COLO829 (cell line): Measurements from ENCODE around the gene NXPH4.

Source experiments
- DNase-seq: peaks from one replicate; pipeline ENCODE4 v3.0.0; 2012; ENCODE audit warnings: low spot score

The NXPH4 gene

DNA sequence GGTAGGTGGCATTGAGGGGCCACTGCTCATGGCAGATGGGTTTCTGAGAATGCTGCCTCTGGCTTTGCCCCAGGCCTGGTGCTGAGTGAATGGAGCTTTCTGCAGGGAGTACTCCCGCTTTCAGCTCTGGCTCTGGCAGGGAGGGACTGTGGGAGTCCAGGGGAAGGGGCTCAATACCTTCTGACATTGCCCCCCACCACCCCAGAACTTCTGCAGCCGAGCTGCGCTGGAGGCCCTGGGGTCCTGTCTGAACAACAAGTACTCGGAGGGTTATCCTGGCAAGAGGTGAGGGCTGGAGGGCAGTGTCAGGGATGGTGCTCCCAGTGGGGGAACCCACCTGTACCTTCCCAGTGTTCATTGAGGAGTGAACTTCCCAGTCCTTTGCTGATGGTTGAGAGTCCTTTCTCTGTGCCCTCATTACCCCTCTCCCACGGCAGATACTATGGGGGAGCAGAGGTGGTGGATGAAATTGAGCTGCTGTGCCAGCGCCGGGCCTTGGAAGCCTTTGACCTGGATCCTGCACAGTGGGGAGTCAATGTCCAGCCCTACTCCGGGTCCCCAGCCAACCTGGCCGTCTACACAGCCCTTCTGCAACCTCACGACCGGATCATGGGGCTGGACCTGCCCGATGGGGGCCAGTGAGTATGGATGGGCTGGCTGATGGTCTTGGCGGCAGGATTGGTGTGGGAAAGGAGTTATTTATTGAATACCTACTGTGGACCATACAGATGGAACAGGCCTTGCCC, 14.9 kb downstream of the NXPH4 start:
- no peak for DNase-seq

DNA sequence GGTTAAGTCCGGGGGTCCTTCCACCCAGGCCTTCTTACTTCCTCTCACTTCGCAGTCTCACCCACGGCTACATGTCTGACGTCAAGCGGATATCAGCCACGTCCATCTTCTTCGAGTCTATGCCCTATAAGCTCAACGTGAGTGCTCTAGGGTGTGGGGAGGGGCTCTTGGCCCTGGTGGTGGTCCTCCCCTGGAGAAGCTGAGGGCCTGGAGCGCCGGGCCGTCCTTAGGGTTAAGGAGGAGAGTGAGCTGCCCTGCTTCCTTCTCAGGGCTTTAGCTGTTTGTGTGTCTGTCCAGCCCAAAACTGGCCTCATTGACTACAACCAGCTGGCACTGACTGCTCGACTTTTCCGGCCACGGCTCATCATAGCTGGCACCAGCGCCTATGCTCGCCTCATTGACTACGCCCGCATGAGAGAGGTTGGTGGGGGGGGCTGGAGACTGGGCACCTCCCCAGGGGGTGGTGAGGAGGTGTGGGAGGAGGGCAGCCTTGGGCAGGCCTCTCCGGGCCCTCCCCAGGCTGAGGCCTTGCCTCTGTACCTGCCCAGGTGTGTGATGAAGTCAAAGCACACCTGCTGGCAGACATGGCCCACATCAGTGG, 15.7 kb downstream of the NXPH4 start:
- DNase-seq: no peak

DNA sequence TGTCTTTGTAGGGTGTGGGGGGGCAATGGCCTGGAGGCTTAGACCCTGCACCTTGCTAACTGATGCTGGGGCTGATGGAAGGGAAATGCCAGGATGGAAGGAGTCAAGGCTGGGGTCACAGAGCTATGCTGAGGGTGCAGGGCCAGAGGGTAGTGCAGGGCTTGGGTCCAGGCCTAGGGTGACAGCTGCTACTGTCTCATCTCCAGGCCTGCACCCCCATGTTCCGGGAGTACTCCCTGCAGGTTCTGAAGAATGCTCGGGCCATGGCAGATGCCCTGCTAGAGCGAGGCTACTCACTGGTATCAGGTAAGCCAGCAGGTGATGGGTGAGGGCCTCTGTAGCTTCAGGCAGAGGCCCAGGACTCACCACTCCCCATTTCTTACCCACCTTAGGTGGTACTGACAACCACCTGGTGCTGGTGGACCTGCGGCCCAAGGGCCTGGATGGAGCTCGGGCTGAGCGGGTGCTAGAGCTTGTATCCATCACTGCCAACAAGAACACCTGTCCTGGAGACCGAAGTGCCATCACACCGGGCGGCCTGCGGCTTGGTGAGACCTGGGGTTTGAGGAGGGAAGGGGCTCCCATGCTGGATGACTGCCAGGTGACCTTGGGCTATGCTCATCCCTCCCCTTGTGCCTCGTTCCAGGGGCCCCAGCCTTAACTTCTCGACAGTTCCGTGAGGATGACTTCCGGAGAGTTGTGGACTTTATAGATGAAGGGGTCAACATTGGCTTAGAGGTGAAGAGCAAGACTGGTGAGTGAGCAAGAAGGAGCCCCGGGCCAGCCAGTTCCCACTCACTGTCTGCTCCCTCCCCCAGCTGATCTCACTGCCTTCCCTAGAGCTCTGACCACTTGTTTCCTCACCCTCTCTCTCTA, 17.0 kb downstream of the NXPH4 start:
- DNase-seq: no peak

DNA sequence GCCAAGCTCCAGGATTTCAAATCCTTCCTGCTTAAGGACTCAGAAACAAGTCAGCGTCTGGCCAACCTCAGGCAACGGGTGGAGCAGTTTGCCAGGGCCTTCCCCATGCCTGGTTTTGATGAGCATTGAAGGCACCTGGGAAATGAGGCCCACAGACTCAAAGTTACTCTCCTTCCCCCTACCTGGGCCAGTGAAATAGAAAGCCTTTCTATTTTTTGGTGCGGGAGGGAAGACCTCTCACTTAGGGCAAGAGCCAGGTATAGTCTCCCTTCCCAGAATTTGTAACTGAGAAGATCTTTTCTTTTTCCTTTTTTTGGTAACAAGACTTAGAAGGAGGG, 17.6 kb downstream of the NXPH4 start:
- DNase-seq: no peak

DNA sequence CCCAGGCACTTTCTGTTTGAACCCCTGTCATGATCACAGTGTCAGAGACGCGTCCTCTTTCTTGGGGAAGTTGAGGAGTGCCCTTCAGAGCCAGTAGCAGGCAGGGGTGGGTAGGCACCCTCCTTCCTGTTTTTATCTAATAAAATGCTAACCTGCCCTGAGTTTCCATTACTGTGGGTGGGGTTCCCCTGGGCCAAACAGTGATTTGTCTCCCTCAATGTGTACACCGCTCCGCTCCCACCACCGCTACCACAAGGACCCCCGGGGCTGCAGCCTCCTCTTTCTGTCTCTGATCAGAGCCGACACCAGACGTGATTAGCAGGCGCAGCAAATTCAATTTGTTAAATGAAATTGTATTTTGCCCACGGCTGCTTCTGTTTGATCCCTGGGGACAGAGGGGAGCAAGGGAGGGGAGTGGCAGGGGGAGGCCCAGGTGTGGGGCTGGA, 18.0 kb downstream of the NXPH4 start:
- no peak for DNase-seq

DNA sequence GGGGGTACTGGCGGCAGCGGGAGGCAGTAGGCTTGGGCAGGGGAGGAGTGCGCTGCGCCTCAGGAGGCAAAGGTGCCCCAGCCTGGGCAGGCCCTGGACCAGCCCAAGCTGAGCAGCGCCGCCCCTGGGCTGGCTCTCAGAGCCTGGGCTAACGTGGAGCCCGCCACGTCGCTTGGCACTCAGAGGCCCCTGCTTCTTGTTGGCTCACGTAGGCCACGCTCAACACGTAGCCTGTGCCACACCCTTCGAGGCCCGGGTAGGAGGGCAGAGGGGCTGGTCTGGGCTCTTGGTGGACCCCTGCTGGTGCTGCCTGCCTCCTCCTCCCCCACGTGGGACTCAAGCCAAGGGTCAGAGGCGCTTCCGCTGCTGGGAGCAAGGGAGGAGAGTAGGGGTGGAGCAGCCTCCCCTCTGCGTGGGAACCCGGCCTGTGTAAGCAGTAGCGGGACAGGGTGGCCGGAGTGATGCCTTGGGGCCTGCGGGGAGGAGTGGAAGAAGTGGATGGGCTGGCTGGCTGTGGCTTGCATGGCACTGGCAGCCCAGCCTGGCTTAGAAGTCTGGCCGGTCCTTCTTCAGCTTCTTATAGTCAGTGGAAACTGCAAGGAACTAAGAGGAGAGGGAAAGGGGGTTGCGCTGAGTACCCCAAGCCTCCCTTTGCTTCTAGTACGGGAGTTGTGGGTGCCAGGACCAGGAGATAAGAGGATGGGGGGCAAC, 18.6 kb downstream of the NXPH4 start:
- no peak for DNase-seq

DNA sequence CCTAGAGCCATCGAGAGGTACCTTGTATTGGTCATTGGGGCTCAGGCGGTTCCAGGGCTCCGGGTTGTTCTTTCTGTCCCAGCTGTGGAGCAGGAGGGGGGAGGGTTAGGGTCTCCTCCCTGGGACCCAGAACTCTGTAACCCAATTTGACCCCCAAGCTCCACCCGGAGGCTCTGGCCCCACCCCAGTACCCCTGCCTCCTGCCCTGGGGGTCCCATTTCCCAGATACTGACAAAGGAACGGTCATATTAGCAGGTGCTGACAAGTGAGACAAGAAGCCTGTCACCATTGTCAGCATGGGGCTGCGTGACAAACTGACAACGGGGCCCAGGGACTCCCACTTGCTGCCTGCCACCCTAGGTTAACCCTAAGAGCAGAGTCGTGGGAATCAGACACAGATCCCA, 19.1 kb downstream of the NXPH4 start:
- DNase-seq: no peak

DNA sequence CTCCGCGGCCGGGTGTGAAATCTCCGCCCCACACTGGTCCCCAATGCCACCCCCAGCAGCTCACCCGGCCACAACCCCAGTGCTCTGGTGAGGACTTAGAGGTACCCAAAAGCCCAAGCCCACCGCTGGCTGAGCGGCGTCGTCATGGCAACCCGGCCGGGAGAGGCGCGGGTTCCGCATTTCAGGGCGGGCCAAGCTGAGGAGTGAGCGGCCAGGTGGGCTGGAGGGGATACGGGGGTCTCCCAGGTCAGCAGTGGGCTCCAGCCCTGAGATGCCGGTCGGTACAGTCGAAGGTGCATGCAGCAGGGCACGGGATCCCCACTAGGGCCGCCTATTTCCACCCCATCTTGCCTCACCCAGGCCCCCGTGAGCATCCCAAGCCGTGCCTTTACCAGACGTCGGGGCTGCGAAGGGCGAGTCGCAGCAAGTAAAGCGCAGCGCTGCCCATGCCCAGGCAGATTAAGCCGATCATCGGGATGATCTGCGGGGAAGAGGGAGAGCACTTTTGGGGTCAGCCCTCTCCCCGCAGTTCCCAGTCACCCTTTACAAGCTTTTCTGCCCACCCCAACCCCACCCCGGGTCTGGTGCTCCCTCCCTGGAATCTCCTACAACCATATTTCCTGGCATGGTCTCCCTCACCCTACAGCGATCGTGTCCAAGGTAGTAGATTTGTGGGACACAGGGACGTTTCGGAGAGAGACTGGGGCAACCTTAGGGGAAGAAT, 19.8 kb downstream of the NXPH4 start:
- DNase-seq: no peak

DNA sequence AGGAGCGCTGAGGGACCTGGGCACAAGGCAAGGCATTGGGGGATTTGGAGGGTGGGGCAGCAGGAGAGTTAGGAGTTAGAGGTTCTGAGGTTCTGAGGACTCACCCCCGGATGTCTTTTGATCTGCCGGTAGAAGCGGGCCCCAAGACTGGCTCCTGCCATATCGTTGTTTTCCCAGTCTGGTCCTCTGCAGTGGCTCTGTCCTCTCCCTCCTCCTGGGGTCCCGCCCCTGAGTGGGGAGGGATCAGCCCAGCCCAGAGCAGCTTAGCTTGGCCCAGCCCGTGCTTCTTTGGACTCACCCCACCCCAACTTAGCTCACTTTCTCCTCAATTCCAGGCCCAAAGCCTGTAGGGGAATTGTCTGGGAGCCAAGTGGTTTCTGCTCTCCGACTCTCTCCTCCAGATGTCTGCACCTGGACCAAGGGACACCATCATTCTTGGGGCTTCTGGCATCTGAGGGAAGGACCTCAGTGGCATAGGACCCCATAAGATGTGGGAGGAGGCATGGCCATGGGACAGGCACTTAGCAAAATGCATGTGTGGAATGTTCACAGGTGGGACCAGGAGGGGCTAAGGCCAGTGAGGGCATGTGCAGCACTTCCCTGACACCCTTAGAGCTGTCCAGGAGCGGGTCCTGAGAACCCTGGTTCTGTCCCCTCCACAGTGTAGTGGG, 20.5 kb downstream of the NXPH4 start:
- DNase-seq: no peak

DNA sequence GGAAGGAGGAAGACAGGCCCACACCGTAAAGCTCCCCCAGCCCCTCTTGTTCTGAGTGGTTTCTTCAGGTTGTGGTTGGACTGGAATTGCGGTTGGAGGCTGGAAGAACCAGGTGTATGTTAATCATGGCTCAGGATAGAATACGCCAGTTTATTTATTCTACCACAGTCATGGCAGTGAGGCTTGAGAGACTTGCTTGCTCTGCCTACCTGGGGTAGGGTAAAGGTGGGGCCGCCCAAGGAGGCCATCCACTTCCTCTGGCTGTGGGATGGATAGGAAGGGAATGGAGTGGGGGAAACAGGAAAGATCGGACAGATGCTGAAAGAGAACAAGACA, 21.0 kb downstream of the NXPH4 start:
- DNase-seq: no peak

DNA sequence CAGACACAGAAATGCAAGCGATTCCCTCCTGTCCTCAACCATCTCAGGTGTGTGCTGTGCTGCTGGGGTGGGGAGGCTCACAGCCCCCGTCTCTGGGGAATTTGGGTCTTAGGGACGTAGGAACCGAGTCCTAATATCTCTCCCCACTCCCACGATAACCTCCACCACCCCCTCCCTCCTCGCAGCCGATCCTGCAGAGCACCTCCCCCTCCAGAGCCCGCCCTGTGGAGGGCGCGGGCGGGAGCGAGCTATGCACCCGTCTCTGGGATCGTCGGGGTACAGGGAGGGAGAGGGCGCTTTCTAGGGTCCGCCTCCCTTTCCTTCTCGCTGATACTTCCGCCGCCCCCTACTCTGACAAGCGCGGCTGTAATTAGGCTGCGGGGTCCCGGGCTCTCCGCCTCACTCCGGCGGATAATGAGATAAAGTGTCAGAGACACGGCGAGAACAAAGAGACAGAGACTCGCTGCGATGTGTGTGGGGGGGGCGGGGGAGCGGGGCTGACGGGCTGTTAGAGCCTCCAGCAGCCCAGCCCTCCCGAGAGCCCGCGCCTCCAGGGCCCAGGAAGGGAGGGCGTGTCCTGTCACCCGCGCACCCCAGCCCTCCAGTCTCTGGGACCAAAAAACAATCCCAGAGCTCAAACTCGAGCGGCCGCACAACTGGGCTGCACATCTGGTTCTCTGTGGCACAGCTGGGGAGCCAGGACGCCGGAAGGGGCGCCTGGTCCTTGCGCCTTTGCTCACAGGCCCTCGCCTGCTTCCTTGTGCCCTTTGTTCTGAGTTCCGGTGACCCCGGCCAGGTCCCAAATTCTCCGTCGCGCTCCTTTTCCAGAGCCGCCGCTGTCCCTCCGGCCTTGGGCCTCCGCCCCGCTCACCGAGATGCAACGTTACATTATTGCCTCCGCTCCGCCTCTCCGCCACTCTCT, 21.6 kb downstream of the NXPH4 start:
- DNase-seq: no peak

DNA sequence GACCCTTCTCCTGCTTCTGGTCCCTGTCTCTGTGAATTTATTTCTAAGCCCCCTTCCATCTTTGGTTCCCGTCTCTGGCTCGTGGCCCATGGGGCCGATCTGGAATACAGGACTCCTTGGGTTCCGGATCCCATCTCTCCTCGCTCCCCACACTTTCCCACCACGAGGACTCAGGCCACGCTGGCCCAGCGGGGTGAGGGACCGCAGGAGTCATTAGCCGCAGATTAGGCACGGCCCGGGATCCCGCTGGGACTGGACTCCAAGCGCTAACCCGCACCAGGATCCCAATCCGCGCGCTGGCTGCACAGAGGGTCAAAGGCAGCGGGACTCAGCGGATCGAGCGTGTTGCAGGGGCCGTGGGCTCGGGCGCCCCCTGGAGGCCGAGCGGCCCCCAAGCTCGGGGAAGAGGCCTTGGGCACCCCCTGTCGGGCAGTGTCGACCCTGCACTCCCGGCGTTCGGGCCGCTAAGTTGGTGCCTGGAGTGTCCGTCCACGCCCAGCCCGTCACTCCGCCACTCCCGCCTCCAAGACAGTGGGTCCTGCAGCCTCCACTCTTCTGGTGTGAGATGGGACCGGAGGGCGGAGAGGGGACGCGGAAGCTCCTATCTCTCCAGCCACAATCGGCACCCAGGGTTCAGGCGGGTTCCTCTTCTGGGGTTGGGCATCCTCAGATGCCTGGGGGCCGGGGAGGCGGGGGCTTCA, 22.4 kb downstream of the NXPH4 start:
- peak; percentile 84 for DNase-seq

DNA sequence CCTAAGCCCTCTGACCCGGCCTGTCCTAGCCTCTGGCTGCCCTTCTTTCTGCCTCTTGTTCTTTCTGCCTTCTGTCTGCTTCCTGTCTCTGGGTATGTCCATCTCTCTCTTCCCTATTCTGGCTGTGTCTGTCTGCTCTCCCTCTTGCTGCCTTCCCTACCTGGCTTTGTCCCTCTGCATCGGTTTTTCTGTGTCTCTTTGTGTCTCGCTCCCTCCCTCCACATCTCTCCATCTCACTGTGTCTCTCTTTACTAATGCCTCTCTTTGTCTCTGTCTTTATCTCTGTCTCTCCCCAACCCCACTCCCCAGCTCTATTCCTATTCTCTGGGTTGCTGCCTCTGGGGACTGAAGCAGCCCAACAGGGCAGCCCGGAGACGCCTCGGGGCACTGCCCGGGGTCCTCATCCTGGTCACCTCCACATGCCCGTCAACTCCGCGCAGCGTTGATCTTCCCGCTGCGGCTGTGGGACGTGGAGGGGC, 23.0 kb downstream of the NXPH4 start:
- DNase-seq: no peak

DNA sequence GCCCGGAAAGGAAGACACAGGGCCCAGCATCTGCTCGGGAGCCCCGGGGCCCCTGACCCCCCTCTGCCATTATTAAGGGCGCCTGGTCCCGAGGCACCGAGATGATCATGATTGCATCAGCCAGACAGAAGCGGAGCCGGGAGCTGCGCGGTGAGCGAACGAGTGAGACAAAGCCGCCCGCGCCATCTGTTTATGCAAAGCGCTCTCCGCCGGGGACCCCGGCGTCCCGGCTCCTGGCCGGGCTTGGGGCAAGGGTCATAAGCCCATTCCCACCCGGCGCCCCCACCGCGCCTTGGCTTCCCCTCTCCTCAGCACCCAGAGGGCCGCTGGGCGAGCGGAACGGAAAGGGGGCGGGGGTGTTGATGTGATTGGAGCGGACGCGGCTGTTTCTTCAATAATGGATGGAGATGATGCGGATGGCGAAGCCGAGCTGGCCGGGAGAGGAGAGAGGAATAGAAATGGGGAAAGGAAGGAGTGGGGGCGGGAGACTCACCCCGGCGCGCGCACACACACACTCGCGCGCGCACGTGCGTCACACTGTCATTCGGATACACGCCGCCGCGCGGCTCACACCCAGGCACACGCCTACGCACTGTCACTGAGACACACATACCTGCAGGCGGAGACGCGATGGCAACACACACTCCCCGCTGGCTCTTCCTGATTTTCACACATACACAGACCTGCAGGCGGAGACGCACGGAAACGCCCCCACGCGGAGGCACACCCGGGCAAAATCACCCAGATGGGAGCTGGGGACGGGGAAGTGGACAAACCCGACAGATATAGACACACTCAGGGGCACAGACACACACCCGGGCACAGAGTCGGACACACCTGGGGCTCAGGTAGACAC, 23.7 kb downstream of the NXPH4 start:
- DNase-seq: no peak

DNA sequence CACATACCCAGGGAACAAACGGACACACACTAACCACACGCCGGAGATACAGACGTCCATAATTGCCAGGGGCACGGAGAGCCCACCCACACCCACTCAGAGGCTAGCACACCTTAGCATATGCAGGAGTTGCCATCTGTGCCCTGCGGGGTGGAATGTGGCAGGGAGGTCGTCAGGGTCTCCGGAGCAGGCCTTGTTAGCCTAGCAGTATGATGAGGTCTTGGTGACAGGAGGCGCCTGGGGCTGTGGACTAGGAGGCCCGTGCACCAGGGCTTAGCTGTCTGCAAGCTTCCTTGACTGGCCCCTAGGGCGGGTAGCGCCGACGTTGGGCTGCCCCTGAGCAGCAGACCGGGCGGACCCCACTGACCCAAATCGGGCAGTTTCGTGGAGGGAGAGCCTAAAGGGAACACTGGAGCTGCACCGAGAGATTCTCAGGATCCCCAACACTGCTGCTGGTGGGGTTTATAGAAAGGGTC, 24.4 kb downstream of the NXPH4 start:
- no peak for DNase-seq

DNA sequence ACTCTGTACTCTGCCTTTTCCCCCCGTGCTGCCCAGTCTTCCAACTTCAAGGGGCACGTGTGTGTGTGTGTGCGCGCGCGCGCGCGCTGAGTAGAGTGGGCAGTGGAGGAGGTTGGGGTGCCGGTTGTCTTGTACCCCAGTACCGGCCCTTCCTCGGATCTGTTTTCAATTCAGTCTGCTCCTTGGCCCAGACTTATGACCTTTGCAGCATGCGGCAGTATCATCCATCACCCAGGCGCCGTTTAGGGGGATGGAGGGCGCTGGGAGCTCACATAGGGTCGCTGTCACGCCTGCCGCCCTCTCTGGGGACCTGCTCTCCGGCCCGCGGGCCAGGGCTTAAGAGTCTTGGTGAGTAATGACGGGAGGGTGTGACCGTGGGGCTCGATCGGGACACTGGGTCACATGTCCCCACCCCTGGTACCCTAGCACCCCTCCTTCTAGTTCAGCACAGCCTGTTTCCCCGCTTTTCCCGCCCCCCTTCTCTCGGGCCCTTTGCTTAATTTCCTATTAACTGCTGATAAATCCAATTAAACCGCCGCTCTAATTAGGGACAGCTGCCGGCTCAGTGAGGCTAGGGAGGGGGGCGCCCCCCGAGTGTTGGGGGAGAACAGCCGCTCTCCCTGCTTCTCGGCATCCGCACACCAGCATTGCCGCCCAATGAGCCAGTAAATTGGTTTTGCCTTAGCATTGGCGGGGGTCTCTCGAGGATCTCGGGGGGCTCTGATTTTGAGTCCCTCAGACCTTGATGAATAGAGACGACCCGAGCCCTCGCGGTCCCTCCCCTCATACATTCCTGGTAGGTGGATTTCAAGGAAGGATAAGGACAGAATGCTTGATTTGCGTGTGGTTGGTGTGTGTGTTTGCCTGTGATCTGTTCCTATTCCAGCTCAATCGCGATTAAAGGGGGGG, 25.1 kb downstream of the NXPH4 start:
- no peak for DNase-seq

DNA sequence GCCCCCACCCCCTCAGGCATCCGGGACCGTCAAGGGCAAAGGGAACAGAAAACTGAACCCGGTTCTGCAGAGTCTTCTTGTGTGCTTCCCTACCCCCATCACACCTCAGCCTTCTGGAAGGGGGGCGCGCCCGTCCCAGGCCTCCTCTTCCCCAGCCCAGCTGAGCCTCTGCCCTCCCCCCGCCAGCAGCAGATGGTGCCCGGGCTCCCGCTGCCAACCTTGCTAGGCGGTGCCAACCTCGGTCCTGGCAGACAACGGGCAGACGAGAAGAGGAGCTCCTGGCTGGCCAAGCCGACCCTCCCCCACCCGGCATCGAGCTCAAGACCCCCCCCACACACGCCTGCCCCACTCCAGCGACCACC, 25.7 kb downstream of the NXPH4 start:
- no peak for DNase-seq
